HL-60 (cell line): ENCODE measurements around the gene EYA2.

Experiments used
- GABPA ChIP-seq: IDR thresholded peaks from 2 replicates; pipeline ENCODE4 v1.6.1; 2012; ENCODE audit warnings: low read depth
- SPI1 ChIP-seq: IDR thresholded peaks from 2 replicates; pipeline ENCODE4 v1.6.1; 2012; ENCODE audit warnings: low read depth, mild to moderate bottlenecking, borderline replicate concordance
- TF ChIP-seq, protein P1 (sequence below): IDR thresholded peaks from 2 replicates; pipeline ENCODE4 v1.6.1; 2012; ENCODE audit warnings: low read depth; ENCODE audit not compliant: insufficient replicate concordance
- TF ChIP-seq, protein P2 (sequence below): IDR thresholded peaks from one replicate; pipeline ENCODE4 v1.5.1; 2011; ENCODE audit warnings: low read length, control low read depth, inconsistent platforms; ENCODE audit not compliant: insufficient read depth

DNA sequence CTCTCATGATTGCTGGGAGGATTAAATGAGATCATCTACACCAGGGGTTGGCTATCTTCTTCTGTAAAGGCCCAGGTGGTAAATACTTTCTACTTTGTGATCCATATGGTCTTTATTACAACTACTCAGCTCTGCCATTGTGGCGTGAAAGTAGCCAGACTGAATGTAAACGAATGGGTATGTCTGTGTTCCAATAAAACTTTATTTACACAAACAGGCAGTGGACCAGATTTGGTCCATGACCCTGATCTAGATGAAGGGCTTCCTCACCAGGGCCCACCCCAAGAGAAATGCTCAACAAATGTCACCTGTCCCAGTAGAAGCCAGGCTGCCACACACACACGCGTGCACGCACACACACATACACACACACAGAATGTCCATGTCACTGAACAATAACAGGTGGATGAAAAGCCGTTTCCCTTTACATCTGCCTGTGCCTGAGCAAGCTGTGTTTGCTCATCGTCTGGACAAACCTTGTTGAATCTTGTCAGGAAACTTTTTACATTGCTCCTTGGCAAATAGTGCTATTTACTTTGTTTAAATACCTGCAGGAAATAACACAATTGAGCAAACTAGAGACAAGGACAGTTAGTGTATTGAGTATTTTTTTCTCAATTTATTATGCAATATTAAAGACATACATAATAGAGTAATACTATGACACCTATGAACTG, 114.3 kb downstream of the EYA2 start:
- TF ChIP-seq, protein P1, sequence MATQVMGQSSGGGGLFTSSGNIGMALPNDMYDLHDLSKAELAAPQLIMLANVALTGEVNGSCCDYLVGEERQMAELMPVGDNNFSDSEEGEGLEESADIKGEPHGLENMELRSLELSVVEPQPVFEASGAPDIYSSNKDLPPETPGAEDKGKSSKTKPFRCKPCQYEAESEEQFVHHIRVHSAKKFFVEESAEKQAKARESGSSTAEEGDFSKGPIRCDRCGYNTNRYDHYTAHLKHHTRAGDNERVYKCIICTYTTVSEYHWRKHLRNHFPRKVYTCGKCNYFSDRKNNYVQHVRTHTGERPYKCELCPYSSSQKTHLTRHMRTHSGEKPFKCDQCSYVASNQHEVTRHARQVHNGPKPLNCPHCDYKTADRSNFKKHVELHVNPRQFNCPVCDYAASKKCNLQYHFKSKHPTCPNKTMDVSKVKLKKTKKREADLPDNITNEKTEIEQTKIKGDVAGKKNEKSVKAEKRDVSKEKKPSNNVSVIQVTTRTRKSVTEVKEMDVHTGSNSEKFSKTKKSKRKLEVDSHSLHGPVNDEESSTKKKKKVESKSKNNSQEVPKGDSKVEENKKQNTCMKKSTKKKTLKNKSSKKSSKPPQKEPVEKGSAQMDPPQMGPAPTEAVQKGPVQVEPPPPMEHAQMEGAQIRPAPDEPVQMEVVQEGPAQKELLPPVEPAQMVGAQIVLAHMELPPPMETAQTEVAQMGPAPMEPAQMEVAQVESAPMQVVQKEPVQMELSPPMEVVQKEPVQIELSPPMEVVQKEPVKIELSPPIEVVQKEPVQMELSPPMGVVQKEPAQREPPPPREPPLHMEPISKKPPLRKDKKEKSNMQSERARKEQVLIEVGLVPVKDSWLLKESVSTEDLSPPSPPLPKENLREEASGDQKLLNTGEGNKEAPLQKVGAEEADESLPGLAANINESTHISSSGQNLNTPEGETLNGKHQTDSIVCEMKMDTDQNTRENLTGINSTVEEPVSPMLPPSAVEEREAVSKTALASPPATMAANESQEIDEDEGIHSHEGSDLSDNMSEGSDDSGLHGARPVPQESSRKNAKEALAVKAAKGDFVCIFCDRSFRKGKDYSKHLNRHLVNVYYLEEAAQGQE, result no peak
- TF ChIP-seq, protein P2, sequence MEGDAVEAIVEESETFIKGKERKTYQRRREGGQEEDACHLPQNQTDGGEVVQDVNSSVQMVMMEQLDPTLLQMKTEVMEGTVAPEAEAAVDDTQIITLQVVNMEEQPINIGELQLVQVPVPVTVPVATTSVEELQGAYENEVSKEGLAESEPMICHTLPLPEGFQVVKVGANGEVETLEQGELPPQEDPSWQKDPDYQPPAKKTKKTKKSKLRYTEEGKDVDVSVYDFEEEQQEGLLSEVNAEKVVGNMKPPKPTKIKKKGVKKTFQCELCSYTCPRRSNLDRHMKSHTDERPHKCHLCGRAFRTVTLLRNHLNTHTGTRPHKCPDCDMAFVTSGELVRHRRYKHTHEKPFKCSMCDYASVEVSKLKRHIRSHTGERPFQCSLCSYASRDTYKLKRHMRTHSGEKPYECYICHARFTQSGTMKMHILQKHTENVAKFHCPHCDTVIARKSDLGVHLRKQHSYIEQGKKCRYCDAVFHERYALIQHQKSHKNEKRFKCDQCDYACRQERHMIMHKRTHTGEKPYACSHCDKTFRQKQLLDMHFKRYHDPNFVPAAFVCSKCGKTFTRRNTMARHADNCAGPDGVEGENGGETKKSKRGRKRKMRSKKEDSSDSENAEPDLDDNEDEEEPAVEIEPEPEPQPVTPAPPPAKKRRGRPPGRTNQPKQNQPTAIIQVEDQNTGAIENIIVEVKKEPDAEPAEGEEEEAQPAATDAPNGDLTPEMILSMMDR, result no peak
- TF ChIP-seq SPI1 (no peak), GABPA (no peak)
